HepG2 (cell line): ENCODE results near the gene RAP2A. TPM values are rescaled to one million over a fixed set of nuclear protein-coding genes. Genes with fewer than 3 reads are reported as not detected.

Source experiments
- ATAC-seq: fragments of 200-7000 bp; cut with Tn5 transposase; 3 replicates; pipeline ENCODE4 v1.9.1; 2020; ENCODE audit warnings: mild to moderate bottlenecking, moderate library complexity
- BruUV-seq: library from RNA; stranded (reverse); fragments of 400-500 nt; replicated peaks from 2 replicates; lab custom pipeline; 2021; lab: Mats Ljungman, UMichigan
- CTCF ChIA-PET: fragments of 300-600 bp; formaldehyde crosslinking; extraction: SDS; loops from one replicate; lab custom pipeline; 2021; ENCODE audit warnings: low total read pairs, inconsistent platforms, low intra/inter-chr PET ratio; lab: Yijun Ruan, JAX
- POLR2A ChIA-PET: fragments of 350-600 bp; sonication (Branson Sonifier 250); formaldehyde crosslinking; loops from one replicate; lab custom pipeline; 2020; ENCODE audit warnings: antibody characterized with exemption, inconsistent platforms; lab: Yijun Ruan, JAX
- DNase-seq: peaks from one replicate; pipeline ENCODE4 v3.0.0-alpha.2; 2015; ENCODE audit warnings: low spot score
- FAIRE-seq: peaks from 3 replicates; lab custom pipeline; 2011; peaks lifted over from hg19 to GRCh38; lab: Jason Lieb, UNC
- H2AFZ ChIP-seq: one replicate; pipeline ENCODE4 v1.6.1; 2011; ENCODE audit warnings: low read length, inconsistent platforms
- H3K27ac ChIP-seq: fragments of 300-600 bp; 3 replicates; pipeline ENCODE4 v1.8.0; 2011; ENCODE audit warnings: mixed run types, mild to moderate bottlenecking, mixed read lengths, low read length, inconsistent platforms; ENCODE audit not compliant: insufficient read depth; ENCODE audit errors: extremely low read length
- H3K27me3 ChIP-seq, 2 experiments: fragments of 200-600 bp in 1 of 2; 2 replicates in 1 of 2; 3 replicates in 1 of 2; pipeline versions ENCODE4 v1.6.0 to v1.8.0; 2011; ENCODE audit warnings: low read length in 2 of 2, mild to moderate bottlenecking in 2 of 2, moderate library complexity in 2 of 2, inconsistent platforms in 1 of 2; ENCODE audit not compliant: insufficient read depth in 2 of 2, control insufficient read depth in 1 of 2
- H3K36me3 ChIP-seq, 2 experiments: fragments of 200-600 bp in 1 of 2; replicated peaks in 1 of 2; 2 replicates in 1 of 2; 3 replicates in 1 of 2; pipeline versions ENCODE4 v1.5.1 to v1.8.0; 2011; ENCODE audit warnings: low read length in 2 of 2, inconsistent platforms in 1 of 2; ENCODE audit not compliant: insufficient read depth in 2 of 2, control insufficient read depth in 1 of 2
- H3K4me1 ChIP-seq: 2 replicates; pipeline ENCODE4 v1.5.1; 2012; ENCODE audit warnings: low read length, inconsistent platforms; ENCODE audit not compliant: insufficient read depth
- H3K4me2 ChIP-seq: 2 replicates; pipeline ENCODE4 v1.6.0; 2011; ENCODE audit warnings: low read depth, low read length, inconsistent platforms
- H3K4me3 ChIP-seq, 3 experiments: fragments of 200-600 bp in 1 of 3; sonication (generic), shearing (Covaris generic) in 1 of 3; replicated peaks in 1 of 3; 2 replicates each; pipeline ENCODE4 v1.5.1; 2011 to 2016; ENCODE audit warnings: low read length in 3 of 3, inconsistent platforms in 2 of 3, low read depth in 2 of 3, mild to moderate bottlenecking in 2 of 3, control low read depth in 1 of 3, mixed read lengths in 1 of 3; ENCODE audit not compliant: insufficient read depth in 1 of 3
- H3K79me2 ChIP-seq: one replicate; pipeline ENCODE4 v1.6.1; 2011; ENCODE audit warnings: low read length, inconsistent platforms; ENCODE audit not compliant: insufficient read depth
- H3K9ac ChIP-seq: 2 replicates; pipeline ENCODE4 v1.6.0; 2011; ENCODE audit warnings: mild to moderate bottlenecking, low read depth, low read length, inconsistent platforms; ENCODE audit not compliant: insufficient read depth
- H3K9me3 ChIP-seq: 2 replicates; pipeline ENCODE4 v1.5.1; 2012; ENCODE audit warnings: mild to moderate bottlenecking, low read length
- H4K20me1 ChIP-seq: 2 replicates; pipeline ENCODE4 v1.6.0; 2011; ENCODE audit warnings: inconsistent platforms, mild to moderate bottlenecking, low read length, moderate library complexity; ENCODE audit not compliant: insufficient read depth
- ETV5 ChIP-seq: IDR thresholded peaks from 2 replicates; pipeline ENCODE4 v1.6.1; 2018; ENCODE audit warnings: missing biosample characterization, missing genetic modification reagents, inconsistent platforms, borderline replicate concordance
- HOXA7 ChIP-seq: sonication (generic); formaldehyde crosslinking; IDR thresholded peaks from 2 replicates; pipeline ENCODE4 v1.8.1; 2022; ENCODE audit warnings: mild to moderate bottlenecking, missing genetic modification reagents, moderate library complexity
- KDM6A ChIP-seq: IDR thresholded peaks from 2 replicates; pipeline ENCODE4 v1.6.1; 2016; ENCODE audit warnings: low read depth
- SALL1 ChIP-seq: sonication (generic); formaldehyde crosslinking; IDR thresholded peaks from 2 replicates; pipeline ENCODE4 v1.8.0; 2022; ENCODE audit warnings: mild to moderate bottlenecking, missing genetic modification reagents
- ZNF24 ChIP-seq: fragments of 450-650 bp; IDR thresholded peaks from 2 replicates; pipeline ENCODE4 v1.6.1; 2017; ENCODE audit warnings: antibody characterized with exemption, mild to moderate bottlenecking
- ZNF557 ChIP-seq: sonication (generic); formaldehyde crosslinking; IDR thresholded peaks from 2 replicates; pipeline ENCODE4 v1.4.0; 2020; ENCODE audit warnings: missing genetic modification reagents
- ZNF598 ChIP-seq: sonication (generic); formaldehyde crosslinking; IDR thresholded peaks from 2 replicates; pipeline ENCODE4 v1.5.1; 2020; ENCODE audit warnings: mild to moderate bottlenecking, missing genetic modification reagents, borderline replicate concordance
- WGBS: methylation state at CpG from one replicate; pipeline ENCODE4 v1.1.6; 2017; ENCODE audit warnings: low lambda C conversion rate; 5-methylcytosine and 5-hydroxymethylcytosine counted together
- in situ Hi-C: cut with HindIII; loops from 2 replicates; pipeline ENCODE4 v1.10.0; 2017; ENCODE audit warnings: low pct_unique_long_range_greater_than_20kb; ENCODE audit not compliant: extremely low pct_ligation_motif_present
- intact Hi-C: fragments of 100-400 bp; cut with micrococcal nuclease; formaldehyde crosslinking; loops from one replicate; pipeline ENCODE4 v1.10.0; 2022; ENCODE audit not compliant: unreplicated experiment
- polyA plus RNA-seq, 8 experiments: library from polyadenylated mRNA; depleted of rRNA in 3 of 8; stranded (reverse) in 7 of 8; unstranded in 1 of 8; fragments of >200 nt; fragmentation: Illumina TruSeq in 4 of 8; extraction: Trizol in 4 of 8; gene quantifications; 2 replicates each; pipeline versions ENCODE4 v1.2.1 to v1.2.3, GENCODE V29; 2011 to 2016; ENCODE audit warnings: low read depth in 4 of 8, missing spikeins in 1 of 8, mixed read lengths in 1 of 8; ENCODE audit not compliant: insufficient read depth in 1 of 8
- total RNA-seq, 5 experiments: library from RNA; depleted of rRNA; stranded (reverse); fragments of >200 nt; fragmentation: Illumina TruSeq; extraction: Trizol; gene quantifications; 2 replicates each; pipeline ENCODE4 v1.2.3, GENCODE V29; 2016; ENCODE audit warnings: low read depth in 1 of 5
- TF ChIP-seq, protein P1 (sequence below): sonication (generic); formaldehyde crosslinking; IDR thresholded peaks from 2 replicates; pipeline ENCODE4 v1.4.0; 2020; ENCODE audit warnings: mild to moderate bottlenecking, missing genetic modification reagents
- TF ChIP-seq, protein P2 (sequence below): sonication (generic); formaldehyde crosslinking; IDR thresholded peaks from 2 replicates; pipeline ENCODE4 v1.8.0; 2022; ENCODE audit warnings: mild to moderate bottlenecking, missing genetic modification reagents, moderate library complexity

RAP2A gene
- total and polyA plus RNA-seq, 2 of the 13 experiments (the other 11 are each of a cell fraction or from before 2014, with no cell fraction given) = 9.9 to 23.1 TPM

DNA sequence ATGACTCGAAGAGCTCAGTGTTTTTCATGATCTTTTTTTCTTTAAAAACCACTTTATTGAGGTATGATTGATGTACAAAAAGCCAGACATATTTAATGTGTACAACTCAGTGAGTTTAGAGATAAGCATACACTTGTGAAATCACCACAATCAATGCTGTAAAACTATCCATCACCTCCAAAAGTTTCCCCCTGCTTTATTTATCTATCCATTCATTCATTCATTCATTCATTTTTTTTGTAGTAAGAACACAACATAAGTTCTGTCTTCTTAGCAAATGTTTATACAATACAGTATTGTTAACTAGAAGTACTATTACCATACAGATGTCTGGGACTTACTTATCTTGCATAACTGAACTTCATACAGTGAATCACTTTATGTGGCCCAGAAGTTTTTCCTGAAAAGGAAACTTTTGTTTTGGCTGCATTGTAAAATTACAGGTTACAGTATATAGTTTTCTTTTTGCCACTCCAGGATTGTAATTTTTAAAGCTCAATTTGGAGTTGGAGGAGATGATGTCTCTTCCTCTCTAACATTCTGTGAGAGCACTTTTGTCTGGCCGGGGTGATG lies 6.7 kb downstream of the RAP2A start:
- CTCF ChIA-PET = no interaction called here
- no peak overlapping the region for H2AFZ ChIP-seq
- FAIRE-seq = no peak

More for the DNA sequence above, 6.7 kb downstream of the RAP2A start:
- TF ChIP-seq, protein P1, sequence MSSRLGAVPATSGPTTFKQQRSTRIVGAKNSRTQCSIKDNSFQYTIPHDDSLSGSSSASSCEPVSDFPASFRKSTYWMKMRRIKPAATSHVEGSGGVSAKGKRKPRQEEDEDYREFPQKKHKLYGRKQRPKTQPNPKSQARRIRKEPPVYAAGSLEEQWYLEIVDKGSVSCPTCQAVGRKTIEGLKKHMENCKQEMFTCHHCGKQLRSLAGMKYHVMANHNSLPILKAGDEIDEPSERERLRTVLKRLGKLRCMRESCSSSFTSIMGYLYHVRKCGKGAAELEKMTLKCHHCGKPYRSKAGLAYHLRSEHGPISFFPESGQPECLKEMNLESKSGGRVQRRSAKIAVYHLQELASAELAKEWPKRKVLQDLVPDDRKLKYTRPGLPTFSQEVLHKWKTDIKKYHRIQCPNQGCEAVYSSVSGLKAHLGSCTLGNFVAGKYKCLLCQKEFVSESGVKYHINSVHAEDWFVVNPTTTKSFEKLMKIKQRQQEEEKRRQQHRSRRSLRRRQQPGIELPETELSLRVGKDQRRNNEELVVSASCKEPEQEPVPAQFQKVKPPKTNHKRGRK (CRISPR knock-in tag) = no peak
- TF ChIP-seq, protein P2, sequence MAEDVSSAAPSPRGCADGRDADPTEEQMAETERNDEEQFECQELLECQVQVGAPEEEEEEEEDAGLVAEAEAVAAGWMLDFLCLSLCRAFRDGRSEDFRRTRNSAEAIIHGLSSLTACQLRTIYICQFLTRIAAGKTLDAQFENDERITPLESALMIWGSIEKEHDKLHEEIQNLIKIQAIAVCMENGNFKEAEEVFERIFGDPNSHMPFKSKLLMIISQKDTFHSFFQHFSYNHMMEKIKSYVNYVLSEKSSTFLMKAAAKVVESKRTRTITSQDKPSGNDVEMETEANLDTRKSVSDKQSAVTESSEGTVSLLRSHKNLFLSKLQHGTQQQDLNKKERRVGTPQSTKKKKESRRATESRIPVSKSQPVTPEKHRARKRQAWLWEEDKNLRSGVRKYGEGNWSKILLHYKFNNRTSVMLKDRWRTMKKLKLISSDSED (CRISPR knock-in tag) = no peak
- TF ChIP-seq ZNF24 (0 out of 2 replicates have a peak, but pooled peaks have one; percentile 66), KDM6A (CRISPR knock-in tag) (no peak), HOXA7 (CRISPR knock-in tag) (no peak), ZNF598 (CRISPR knock-in tag) (no peak), ETV5 (no peak), ZNF557 (no peak), SALL1 (CRISPR knock-in tag) (no peak)
- DNase-seq = no peak
- ATAC-seq = no peak
- in situ Hi-C loops = no loop called here
- H4K20me1 ChIP-seq = no peaks in the 10 kb centered on the region
- no TSS peak for BruUV-seq
- no peaks in the 10 kb centered on the region for H3K9me3 ChIP-seq
- H3K4me1 ChIP-seq = peaks cover 40% of the 10 kb centered on the region
- WGBS = 86% methylated on average over 2 of the region's 2 CpGs
- intact Hi-C loops = no loop called here
- no peak overlapping the region for H3K27ac ChIP-seq
- peaks cover 21% of the 10 kb centered on the region for H3K79me2 ChIP-seq
- H3K27me3 ChIP-seq = no peaks in the 10 kb centered on the region
- H3K9ac ChIP-seq = no peak overlapping the region
- no peak overlapping the region for H3K4me3 ChIP-seq
- H3K4me2 ChIP-seq = no peak overlapping the region
- POLR2A ChIA-PET = no interaction called here
- peaks cover 0 to 5% of the 10 kb centered on the region in 2 experiments; a peak in 2 of 5 replicates for H3K36me3 ChIP-seq
